RWPE2 (cell line): Measurements from ENCODE around the gene SOX9.

Experiments used
- ATAC-seq: fragments of 200-7000 bp; cut with Tn5 transposase; 3 replicates; pipeline ENCODE4 v1.9.1; 2021; ENCODE audit warnings: low read depth
- DNase-seq: peaks from one replicate; pipeline ENCODE4 v3.0.0-alpha.2; 2020; ENCODE audit warnings: low spot score
- H3K27ac ChIP-seq: fragments of 450-650 bp; 2 replicates; pipeline ENCODE4 v1.5.1; 2017; ENCODE audit warnings: mild to moderate bottlenecking; ENCODE audit not compliant: poor library complexity, severe bottlenecking
- H3K27me3 ChIP-seq: fragments of 250-450 bp; sonication (Bioruptor Pico); 2 replicates; pipeline ENCODE4 v1.5.1; 2021; ENCODE audit warnings: mild to moderate bottlenecking, moderate library complexity; ENCODE audit not compliant: insufficient read depth, poor library complexity, severe bottlenecking
- H3K36me3 ChIP-seq: fragments of 250-450 bp; sonication (Bioruptor Pico); 2 replicates; pipeline ENCODE4 v1.5.1; 2020; ENCODE audit warnings: low read depth, mild to moderate bottlenecking, moderate library complexity
- H3K4me1 ChIP-seq: fragments of 250-450 bp; sonication (Bioruptor Pico); 2 replicates; pipeline ENCODE4 v1.5.1; 2021; ENCODE audit warnings: mild to moderate bottlenecking, moderate library complexity; ENCODE audit not compliant: insufficient read depth, poor library complexity, severe bottlenecking
- H3K4me3 ChIP-seq: fragments of 250-450 bp; sonication (Bioruptor Pico); 2 replicates; pipeline ENCODE4 v1.5.1; 2021; ENCODE audit warnings: mild to moderate bottlenecking, moderate library complexity; ENCODE audit not compliant: severe bottlenecking
- H3K9me3 ChIP-seq: fragments of 250-450 bp; sonication (Bioruptor Pico); 2 replicates; pipeline ENCODE4 v1.5.1; 2021; ENCODE audit warnings: mild to moderate bottlenecking, moderate library complexity; ENCODE audit not compliant: severe bottlenecking
- TF ChIP-seq, protein P1 (sequence below): fragments of 450-650 bp; IDR thresholded peaks from one replicate; pipeline ENCODE4 v1.5.1; 2017; ENCODE audit warnings: mild to moderate bottlenecking, moderate library complexity; ENCODE audit not compliant: poor library complexity, severe bottlenecking

The SOX9 gene

DNA sequence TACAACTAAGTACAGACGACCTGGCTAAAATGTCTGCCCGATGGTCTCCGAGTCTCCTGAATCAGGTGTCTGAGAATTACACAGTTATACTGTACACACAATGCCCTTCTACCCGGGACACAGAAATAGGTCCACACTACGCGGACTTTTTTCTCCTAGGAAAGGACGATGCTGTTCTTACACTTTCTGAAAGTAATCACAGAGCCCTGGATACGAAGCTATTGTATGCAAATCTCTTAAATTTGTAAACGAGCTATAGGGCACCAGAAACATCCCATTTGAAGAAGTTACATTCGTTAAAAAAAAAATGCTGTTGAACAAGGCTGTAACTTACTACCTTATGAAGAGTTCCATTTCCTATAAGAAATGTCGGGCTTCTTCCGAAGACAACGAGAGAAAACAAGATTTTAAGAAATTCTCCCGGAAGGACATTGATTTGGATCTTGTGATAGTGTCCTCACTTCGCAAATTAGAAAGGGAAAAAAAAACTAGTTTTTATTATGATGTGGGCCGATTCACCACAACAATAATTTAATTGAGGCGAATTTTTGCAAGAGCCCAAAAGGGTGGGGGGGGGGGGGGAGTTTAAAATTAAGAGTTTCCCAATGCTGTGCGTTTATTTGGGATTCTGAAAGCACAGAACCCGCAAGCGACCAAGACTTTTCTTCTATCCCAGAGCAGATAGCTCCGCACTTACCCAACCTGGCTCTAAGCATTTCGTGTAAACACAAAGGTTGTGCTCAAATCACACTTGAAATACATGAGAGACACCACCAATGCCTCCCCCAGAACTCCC is 1.5 kb upstream of the SOX9 start:
- H3K4me1 ChIP-seq = peaks cover 12% of the 10 kb centered on the region
- no peak for DNase-seq
- H3K36me3 ChIP-seq = peaks cover 16% of the 10 kb centered on the region
- H3K27ac ChIP-seq = peak overlapping the region; percentile 73
- H3K27me3 ChIP-seq = no peaks in the 10 kb centered on the region
- no peak for ATAC-seq
- no peaks in the 10 kb centered on the region for H3K9me3 ChIP-seq
- peak overlapping the region; percentile 95 for H3K4me3 ChIP-seq
- TF ChIP-seq, protein P1, sequence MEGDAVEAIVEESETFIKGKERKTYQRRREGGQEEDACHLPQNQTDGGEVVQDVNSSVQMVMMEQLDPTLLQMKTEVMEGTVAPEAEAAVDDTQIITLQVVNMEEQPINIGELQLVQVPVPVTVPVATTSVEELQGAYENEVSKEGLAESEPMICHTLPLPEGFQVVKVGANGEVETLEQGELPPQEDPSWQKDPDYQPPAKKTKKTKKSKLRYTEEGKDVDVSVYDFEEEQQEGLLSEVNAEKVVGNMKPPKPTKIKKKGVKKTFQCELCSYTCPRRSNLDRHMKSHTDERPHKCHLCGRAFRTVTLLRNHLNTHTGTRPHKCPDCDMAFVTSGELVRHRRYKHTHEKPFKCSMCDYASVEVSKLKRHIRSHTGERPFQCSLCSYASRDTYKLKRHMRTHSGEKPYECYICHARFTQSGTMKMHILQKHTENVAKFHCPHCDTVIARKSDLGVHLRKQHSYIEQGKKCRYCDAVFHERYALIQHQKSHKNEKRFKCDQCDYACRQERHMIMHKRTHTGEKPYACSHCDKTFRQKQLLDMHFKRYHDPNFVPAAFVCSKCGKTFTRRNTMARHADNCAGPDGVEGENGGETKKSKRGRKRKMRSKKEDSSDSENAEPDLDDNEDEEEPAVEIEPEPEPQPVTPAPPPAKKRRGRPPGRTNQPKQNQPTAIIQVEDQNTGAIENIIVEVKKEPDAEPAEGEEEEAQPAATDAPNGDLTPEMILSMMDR = no peak

DNA sequence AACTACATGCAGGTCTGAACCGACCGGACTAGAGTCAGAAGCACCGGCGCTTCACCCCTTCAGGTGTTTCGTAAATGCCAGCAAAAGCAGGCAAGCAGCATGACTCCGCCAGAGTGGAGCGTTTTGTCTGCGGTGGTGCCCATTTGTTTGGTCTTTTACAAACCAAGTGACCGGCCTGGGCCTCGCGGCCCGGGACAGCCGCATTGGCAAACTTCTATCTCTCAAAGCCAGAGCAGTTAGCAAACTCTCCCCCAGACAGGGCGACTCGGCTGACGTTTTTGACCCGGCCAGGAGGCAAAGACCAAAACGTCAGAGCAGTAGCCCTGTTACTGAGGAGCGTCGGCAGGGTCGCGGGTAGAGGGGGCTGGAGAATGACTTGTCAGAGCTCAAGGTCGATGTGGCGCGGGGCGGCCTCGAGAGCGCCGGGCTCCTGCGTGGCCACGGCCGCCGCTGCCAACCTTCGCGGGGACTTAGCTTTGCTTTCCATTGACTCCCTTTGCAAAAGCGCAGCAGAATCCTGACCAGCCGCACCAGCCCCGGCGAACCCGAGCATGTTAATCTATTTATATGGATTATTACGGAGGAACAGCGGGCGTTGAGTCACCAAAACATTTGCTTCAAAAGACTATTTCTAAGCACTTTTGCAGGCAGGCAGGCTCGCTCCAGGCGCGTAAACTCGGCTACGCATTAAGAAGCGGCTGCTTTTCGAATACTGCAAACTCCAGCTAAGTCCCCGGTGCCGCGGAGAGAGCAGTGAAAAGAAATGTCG is 763 bp upstream of the SOX9 start:
- H3K4me3 ChIP-seq = peak overlapping the region; percentile 95
- ATAC-seq (peak; percentile 29), DNase-seq (peak; percentile 79)
- TF ChIP-seq, protein P1 = no peak
- peak overlapping the region; percentile 73 for H3K27ac ChIP-seq
- H3K4me1 ChIP-seq = peaks cover 20% of the 10 kb centered on the region
- H3K36me3 ChIP-seq = peaks cover 24% of the 10 kb centered on the region
- no peaks in the 10 kb centered on the region for H3K27me3 ChIP-seq
- H3K9me3 ChIP-seq = no peaks in the 10 kb centered on the region

DNA sequence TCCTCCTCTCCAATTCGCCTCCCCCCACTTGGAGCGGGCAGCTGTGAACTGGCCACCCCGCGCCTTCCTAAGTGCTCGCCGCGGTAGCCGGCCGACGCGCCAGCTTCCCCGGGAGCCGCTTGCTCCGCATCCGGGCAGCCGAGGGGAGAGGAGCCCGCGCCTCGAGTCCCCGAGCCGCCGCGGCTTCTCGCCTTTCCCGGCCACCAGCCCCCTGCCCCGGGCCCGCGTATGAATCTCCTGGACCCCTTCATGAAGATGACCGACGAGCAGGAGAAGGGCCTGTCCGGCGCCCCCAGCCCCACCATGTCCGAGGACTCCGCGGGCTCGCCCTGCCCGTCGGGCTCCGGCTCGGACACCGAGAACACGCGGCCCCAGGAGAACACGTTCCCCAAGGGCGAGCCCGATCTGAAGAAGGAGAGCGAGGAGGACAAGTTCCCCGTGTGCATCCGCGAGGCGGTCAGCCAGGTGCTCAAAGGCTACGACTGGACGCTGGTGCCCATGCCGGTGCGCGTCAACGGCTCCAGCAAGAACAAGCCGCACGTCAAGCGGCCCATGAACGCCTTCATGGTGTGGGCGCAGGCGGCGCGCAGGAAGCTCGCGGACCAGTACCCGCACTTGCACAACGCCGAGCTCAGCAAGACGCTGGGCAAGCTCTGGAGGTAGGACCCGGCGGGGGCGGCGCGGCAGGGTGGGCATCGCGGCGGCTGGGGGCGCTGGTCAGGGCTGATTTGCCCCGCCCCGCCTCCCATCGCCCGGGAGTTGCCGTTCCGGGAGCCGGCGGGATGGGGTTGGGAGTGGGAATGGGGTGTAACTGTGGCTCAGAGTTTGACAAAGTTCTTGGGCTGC is 567 bp downstream of the SOX9 start:
- peak overlapping the region; percentile 95 for H3K4me3 ChIP-seq
- TF ChIP-seq, protein P1 = peak; percentile 25
- peak; percentile 20 for ATAC-seq
- no peaks in the 10 kb centered on the region for H3K9me3 ChIP-seq
- DNase-seq = peak; percentile 76
- H3K36me3 ChIP-seq = peaks cover 36% of the 10 kb centered on the region
- peaks cover 33% of the 10 kb centered on the region for H3K4me1 ChIP-seq
- no peaks in the 10 kb centered on the region for H3K27me3 ChIP-seq
- peak overlapping the region; percentile 73 for H3K27ac ChIP-seq

DNA sequence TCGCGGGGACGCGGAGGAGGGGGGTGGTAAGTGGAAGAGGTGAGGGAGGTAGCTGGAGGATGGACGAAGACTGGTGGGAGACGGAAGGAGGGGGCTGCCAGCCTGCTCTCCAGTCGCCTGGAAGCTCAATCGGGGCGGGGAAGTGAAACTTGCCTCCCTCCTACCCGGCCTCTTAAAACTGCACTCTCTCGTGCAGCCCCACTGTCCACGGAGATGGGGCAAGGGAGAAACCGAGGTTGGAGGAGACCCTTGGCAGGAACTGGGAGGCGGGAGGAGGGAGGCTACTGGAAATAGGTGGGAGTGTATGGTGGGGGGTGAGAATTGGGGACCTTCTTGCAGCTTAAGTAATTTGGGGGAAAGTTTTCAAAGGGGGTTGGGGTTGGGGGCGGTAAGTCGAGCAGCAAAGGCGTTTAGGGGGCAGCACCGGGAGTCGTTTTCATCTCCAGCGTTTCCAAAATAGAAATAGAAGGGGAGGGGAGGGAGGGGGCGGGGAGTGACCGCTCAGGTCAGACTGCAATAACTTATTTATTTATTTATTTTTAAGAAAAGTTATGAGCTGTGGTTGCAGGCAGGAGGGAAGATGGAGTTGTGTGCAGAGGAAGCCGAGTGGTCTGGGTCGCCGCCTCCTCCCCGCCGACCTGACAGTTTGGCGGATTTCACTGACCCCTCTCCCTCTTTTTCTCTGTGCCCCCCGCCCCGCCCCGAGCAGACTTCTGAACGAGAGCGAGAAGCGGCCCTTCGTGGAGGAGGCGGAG is 1.4 kb downstream of the SOX9 start:
- DNase-seq (no peak), ATAC-seq (no peak; the same call in 2 of the 3 replicates)
- H3K27me3 ChIP-seq = no peaks in the 10 kb centered on the region
- peak overlapping the region; percentile 95 for H3K4me3 ChIP-seq
- no peaks in the 10 kb centered on the region for H3K9me3 ChIP-seq
- H3K36me3 ChIP-seq = peaks cover 38% of the 10 kb centered on the region
- H3K27ac ChIP-seq = peak overlapping the region; percentile 73
- peaks cover 40% of the 10 kb centered on the region for H3K4me1 ChIP-seq
- TF ChIP-seq, protein P1 = peak; percentile 9
